ENCODE measurements around the gene POLR3GL. TPM values are rescaled to one million over a fixed set of nuclear protein-coding genes. Genes with fewer than 3 reads are reported as not detected.
A peak's percentile ranks its signal among the peaks of the same experiment; 100 is the strongest.

The POLR3GL gene
- total RNA-seq, 1 experiment from 2014 or later = 10.6 TPM

DNA sequence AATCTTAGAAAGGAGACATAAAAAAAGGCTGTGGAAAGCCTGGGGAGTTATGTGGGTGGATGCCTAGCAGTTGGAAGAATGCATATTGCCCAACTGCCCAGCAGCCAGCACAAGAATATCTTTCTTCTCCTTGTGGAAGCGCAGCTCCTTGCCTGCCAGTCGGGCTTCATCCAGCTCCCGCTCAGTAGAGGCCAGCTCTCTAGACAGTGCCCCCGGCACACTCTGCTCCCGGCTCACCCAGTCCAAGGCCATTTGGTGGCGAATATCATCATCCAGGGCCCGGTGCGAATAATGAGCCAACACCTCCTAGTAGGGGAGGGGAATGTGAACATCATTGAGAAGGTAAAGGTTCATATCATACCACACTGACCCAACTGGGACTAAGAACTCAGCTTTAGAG, 28.2 kb upstream of the POLR3GL start:
- no peaks in the 10 kb centered on the region for H3K79me2 ChIP-seq (ENCODE audit: low read depth)
- H3F3A ChIP-seq (ENCODE audit: insufficient read depth, low read depth) = no peaks in the 10 kb centered on the region; the same call in 1 of the 2 replicates
- intact Hi-C loops (cut with micrococcal nuclease; ENCODE audit: unreplicated experiment) = no loop called here
- no peaks in the 10 kb centered on the region; the same call in 1 of the 2 replicates for H3K9me2 ChIP-seq (ENCODE audit: insufficient read depth)
- POLR2A ChIA-PET (ENCODE audit: unreplicated experiment) = no interaction called here
- no peaks in the 10 kb centered on the region for H3K36me3 ChIP-seq (ENCODE audit: low read depth)
- no peak overlapping the region for H3K4me2 ChIP-seq
- TF ChIP-seq EZH2 (IDR thresholded peaks at IDR 0.05; ENCODE audit: low read depth) = no peak
- TF ChIP-seq, protein P1, sequence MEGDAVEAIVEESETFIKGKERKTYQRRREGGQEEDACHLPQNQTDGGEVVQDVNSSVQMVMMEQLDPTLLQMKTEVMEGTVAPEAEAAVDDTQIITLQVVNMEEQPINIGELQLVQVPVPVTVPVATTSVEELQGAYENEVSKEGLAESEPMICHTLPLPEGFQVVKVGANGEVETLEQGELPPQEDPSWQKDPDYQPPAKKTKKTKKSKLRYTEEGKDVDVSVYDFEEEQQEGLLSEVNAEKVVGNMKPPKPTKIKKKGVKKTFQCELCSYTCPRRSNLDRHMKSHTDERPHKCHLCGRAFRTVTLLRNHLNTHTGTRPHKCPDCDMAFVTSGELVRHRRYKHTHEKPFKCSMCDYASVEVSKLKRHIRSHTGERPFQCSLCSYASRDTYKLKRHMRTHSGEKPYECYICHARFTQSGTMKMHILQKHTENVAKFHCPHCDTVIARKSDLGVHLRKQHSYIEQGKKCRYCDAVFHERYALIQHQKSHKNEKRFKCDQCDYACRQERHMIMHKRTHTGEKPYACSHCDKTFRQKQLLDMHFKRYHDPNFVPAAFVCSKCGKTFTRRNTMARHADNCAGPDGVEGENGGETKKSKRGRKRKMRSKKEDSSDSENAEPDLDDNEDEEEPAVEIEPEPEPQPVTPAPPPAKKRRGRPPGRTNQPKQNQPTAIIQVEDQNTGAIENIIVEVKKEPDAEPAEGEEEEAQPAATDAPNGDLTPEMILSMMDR (conservative IDR thresholded peaks at IDR 0.05) = no peak
- H3K27ac ChIP-seq = no peak overlapping the region
- no peaks in the 10 kb centered on the region for H3K27me3 ChIP-seq (ENCODE audit: insufficient read depth, low read depth)
- no peaks in the 10 kb centered on the region for H3K9me3 ChIP-seq (ENCODE audit: insufficient read depth, low read depth)
- no peak overlapping the region for H3K4me3 ChIP-seq
- CTCF ChIA-PET = no interaction called here
- no TSS peak for BruUV-seq (replicated peaks)
- no peak overlapping the region for H2AFZ ChIP-seq
- H4K20me1 ChIP-seq (ENCODE audit: insufficient read depth) = no peaks in the 10 kb centered on the region
- no peaks in the 10 kb centered on the region for H3K4me1 ChIP-seq (replicated peaks; ENCODE audit: insufficient read depth)
- DNase-seq = no peak

DNA sequence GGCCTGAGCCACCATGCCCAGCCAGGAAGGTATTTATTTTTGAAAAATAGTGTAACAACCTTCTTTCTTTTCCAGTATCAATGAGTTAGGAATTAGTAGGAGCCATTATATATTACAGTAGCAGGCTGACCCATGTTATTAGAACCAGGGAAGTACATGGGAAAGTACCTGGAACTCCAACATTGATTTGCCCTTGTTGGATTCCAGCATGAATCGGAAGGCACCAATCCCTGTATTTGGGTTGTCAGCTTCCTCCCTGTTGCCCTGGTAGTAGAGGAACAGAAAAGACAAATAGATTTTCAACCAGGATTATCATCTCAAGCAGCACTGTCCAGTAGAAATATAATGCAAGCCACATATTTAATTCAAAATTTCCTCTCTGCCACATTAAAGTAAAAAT, 27.1 kb upstream of the POLR3GL start:
- H3F3A ChIP-seq (ENCODE audit: insufficient read depth, low read depth) = no peaks in the 10 kb centered on the region; the same call in 1 of the 2 replicates
- POLR2A ChIA-PET (ENCODE audit: unreplicated experiment) = interaction anchor here (0.7 kb wide), 1 partner anchor 16 kb away, joined by 3 read pairs; no protein-coding TSS in a partner anchor
- no peaks in the 10 kb centered on the region for H3K27me3 ChIP-seq (ENCODE audit: insufficient read depth, low read depth)
- TF ChIP-seq, protein P1 (conservative IDR thresholded peaks at IDR 0.05) = no peak
- TF ChIP-seq EZH2 (IDR thresholded peaks at IDR 0.05; ENCODE audit: low read depth) = no peak
- intact Hi-C loops (cut with micrococcal nuclease; ENCODE audit: unreplicated experiment) = no loop called here
- no TSS peak for BruUV-seq (replicated peaks)
- H3K9me2 ChIP-seq (ENCODE audit: insufficient read depth) = no peaks in the 10 kb centered on the region
- no peaks in the 10 kb centered on the region for H4K20me1 ChIP-seq (ENCODE audit: insufficient read depth)
- no peaks in the 10 kb centered on the region for H3K4me1 ChIP-seq (replicated peaks; ENCODE audit: insufficient read depth)
- H3K9me3 ChIP-seq (ENCODE audit: insufficient read depth, low read depth) = no peaks in the 10 kb centered on the region
- no peaks in the 10 kb centered on the region for H3K79me2 ChIP-seq (ENCODE audit: low read depth)
- H3K36me3 ChIP-seq (ENCODE audit: low read depth) = no peaks in the 10 kb centered on the region
- DNase-seq = no peak
- no peak overlapping the region for H2AFZ ChIP-seq
- no peak overlapping the region for H3K4me2 ChIP-seq
- H3K27ac ChIP-seq = no peak overlapping the region
- CTCF ChIA-PET = no interaction called here
- H3K4me3 ChIP-seq = no peak overlapping the region

DNA sequence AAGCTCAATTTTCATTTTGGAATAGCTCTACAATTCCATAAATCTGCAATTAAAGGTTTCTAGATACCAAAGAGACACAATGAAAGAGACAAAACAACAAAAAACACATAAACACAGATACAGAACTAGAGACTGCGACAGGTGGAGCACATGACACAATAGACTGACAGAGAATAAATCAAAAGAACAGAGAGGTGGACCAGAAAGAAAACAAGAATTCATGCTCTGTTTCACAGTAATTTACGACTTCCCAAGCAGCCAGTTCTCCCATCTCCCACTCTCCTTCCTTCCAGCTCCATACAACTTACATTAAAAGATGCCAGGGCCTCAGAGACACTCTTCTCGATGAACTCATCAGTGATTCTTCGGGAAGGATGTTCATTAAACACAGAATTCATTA, 22.1 kb upstream of the POLR3GL start:
- DNase-seq = no peak
- Histone ChIP-seq H3K9me2 (ENCODE audit: insufficient read depth) (no peaks in the 10 kb centered on the region), H3K27ac (no peak overlapping the region), H3F3A (ENCODE audit: insufficient read depth, low read depth) (no peaks in the 10 kb centered on the region), H4K20me1 (ENCODE audit: insufficient read depth) (no peaks in the 10 kb centered on the region), H3K27me3 (ENCODE audit: insufficient read depth, low read depth) (no peaks in the 10 kb centered on the region), H3K79me2 (ENCODE audit: low read depth) (no peaks in the 10 kb centered on the region), H3K36me3 (ENCODE audit: low read depth) (no peaks in the 10 kb centered on the region), H3K4me3 (no peak overlapping the region), H3K9me3 (ENCODE audit: insufficient read depth, low read depth) (no peaks in the 10 kb centered on the region), H2AFZ (0 out of 2 replicates have a peak overlapping the region, but pooled peaks have one; percentile 4), H3K4me1 (replicated peaks; ENCODE audit: insufficient read depth) (no peaks in the 10 kb centered on the region), H3K4me2 (no peak overlapping the region)
- intact Hi-C loops (cut with micrococcal nuclease; ENCODE audit: unreplicated experiment) = no loop called here
- ChIA-PET POLR2A (ENCODE audit: unreplicated experiment) (no interaction called here), CTCF (no interaction called here)
- TF ChIP-seq EZH2 (IDR thresholded peaks at IDR 0.05; ENCODE audit: low read depth) = no peak
- TF ChIP-seq, protein P1 (conservative IDR thresholded peaks at IDR 0.05) = no peak
- BruUV-seq (replicated peaks) = no TSS peak

All from PC-9 (cell line).